ENCODE results near the gene TBX3. TPM values are rescaled to one million over a fixed set of nuclear protein-coding genes. Genes with fewer than 3 reads are reported as not detected.

Gene TBX3
- total RNA-seq, 1 donor from 2014 or later, result 2.0 TPM

DNA sequence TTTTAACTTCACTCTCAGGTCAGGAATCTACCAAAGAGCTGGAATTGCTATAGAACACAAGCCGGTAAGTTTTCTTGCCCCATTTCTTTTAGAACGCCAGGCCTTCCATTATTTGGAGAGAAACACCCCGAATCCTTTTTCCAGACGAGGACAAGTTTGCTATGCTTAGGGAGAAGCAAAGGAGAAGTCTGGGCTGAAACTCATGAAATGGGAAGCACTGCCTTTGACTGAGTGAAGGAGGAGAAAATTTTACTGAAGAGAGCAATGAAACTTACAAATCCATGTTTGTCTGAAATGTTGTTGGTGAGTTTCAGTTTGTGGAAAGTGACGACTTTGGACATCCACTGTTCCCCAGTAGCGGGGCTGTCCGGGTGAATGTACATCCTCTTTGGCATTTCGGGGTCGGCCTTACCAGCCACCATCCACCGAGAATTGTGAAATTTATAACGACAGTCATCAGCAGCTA is 3.3 kb downstream of the TBX3 start:
- H2AFZ ChIP-seq (ENCODE audit: low read depth, low read length), result no peak overlapping the region
- no peak overlapping the region for H3K27ac Mint-ChIP-seq (ENCODE audit: unreplicated experiment)
- peaks cover 93% of the 10 kb centered on the region for H3K27me3 Mint-ChIP-seq (ENCODE audit: low read depth, unreplicated experiment)
- H3K79me2 ChIP-seq (ENCODE audit: insufficient read depth, low read length), result peaks cover 82% of the 10 kb centered on the region
- peaks cover 19% of the 10 kb centered on the region for H3K4me1 ChIP-seq (ENCODE audit: insufficient read depth, low read length)
- DNase-seq (ENCODE audit: low read depth), result no peak
- H3K9me3 Mint-ChIP-seq (ENCODE audit: unreplicated experiment), result peaks cover 17% of the 10 kb centered on the region
- peak overlapping the region; percentile 93 for H3K4me2 ChIP-seq (ENCODE audit: low read length)
- TF ChIP-seq CTCF (IDR thresholded peaks at IDR 0.05; ENCODE audit: insufficient read depth, low read depth, low read length) (no peak), EZH2 (IDR thresholded peaks at IDR 0.05; ENCODE audit: insufficient read depth, low read length) (no peak)
- peaks cover 47% of the 10 kb centered on the region for H4K20me1 ChIP-seq (ENCODE audit: insufficient read depth, low read length)
- H3K4me3 Mint-ChIP-seq (ENCODE audit: unreplicated experiment), result no peak overlapping the region
- H3K4me1 Mint-ChIP-seq (ENCODE audit: low read depth, unreplicated experiment), result peaks cover 3% of the 10 kb centered on the region
- H3K4me3 ChIP-seq (ENCODE audit: insufficient read depth, low read depth, low read length), result peak overlapping the region; percentile 95
- H3K27ac ChIP-seq (ENCODE audit: low read depth, low read length), result peak overlapping the region; percentile 71
- no peaks in the 10 kb centered on the region for H3K27me3 ChIP-seq (ENCODE audit: insufficient read depth, low read length)
- peaks cover 13% of the 10 kb centered on the region for H3K36me3 ChIP-seq (ENCODE audit: insufficient read depth, low read length)
- no peaks in the 10 kb centered on the region for H3K9me3 ChIP-seq (ENCODE audit: insufficient read depth, low read depth, low read length)
- peak overlapping the region; percentile 98 for H3K9ac ChIP-seq (ENCODE audit: low read length)
- peaks cover 4% of the 10 kb centered on the region for H3K36me3 Mint-ChIP-seq (ENCODE audit: low read depth, unreplicated experiment)
- FAIRE-seq, result no peak

DNA sequence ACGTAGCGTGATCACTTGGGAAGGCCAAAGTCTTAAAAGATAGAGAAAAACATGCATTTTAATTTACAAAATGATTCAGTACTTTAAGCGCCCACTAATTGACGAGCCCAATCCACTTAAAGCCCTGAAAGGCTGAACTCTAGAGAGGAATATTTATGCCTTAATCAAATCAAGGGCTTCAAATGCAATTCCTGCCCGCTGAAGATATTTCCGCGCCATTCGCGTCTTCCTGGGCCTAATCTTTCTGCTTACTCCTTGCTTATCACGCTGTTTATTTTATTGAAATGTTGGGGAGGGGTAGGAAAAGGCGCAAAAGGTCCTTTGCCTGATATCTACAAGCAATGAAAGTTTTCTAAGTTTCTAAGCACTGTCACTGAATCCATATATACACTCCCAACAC is 4.0 kb downstream of the TBX3 start:
- Histone ChIP-seq H3K4me1 (ENCODE audit: insufficient read depth, low read length) (peaks cover 12% of the 10 kb centered on the region), H3K4me2 (ENCODE audit: low read length) (peak overlapping the region; percentile 93), H3K27me3 (ENCODE audit: insufficient read depth, low read length) (no peaks in the 10 kb centered on the region), H2AFZ (ENCODE audit: low read depth, low read length) (no peak overlapping the region), H3K9me3 (ENCODE audit: insufficient read depth, low read depth, low read length) (no peaks in the 10 kb centered on the region), H3K4me3 (ENCODE audit: insufficient read depth, low read depth, low read length) (peak overlapping the region; percentile 95), H3K36me3 (ENCODE audit: insufficient read depth, low read length) (peaks cover 15% of the 10 kb centered on the region), H4K20me1 (ENCODE audit: insufficient read depth, low read length) (peaks cover 47% of the 10 kb centered on the region), H3K79me2 (ENCODE audit: insufficient read depth, low read length) (peaks cover 89% of the 10 kb centered on the region), H3K27ac (ENCODE audit: low read depth, low read length) (peak overlapping the region; percentile 71), H3K9ac (ENCODE audit: low read length) (peak overlapping the region; percentile 98)
- peaks cover 2% of the 10 kb centered on the region for H3K4me1 Mint-ChIP-seq (ENCODE audit: low read depth, unreplicated experiment)
- DNase-seq (ENCODE audit: low read depth), result no peak
- TF ChIP-seq CTCF (IDR thresholded peaks at IDR 0.05; ENCODE audit: insufficient read depth, low read depth, low read length), result no peak
- no peak for TF ChIP-seq EZH2 (IDR thresholded peaks at IDR 0.05; ENCODE audit: insufficient read depth, low read length)
- H3K36me3 Mint-ChIP-seq (ENCODE audit: low read depth, unreplicated experiment), result peaks cover 4% of the 10 kb centered on the region
- H3K4me3 Mint-ChIP-seq (ENCODE audit: unreplicated experiment), result no peak overlapping the region
- H3K9me3 Mint-ChIP-seq (ENCODE audit: unreplicated experiment), result peaks cover 17% of the 10 kb centered on the region
- FAIRE-seq, result no peak
- peaks cover 93% of the 10 kb centered on the region for H3K27me3 Mint-ChIP-seq (ENCODE audit: low read depth, unreplicated experiment)
- no peak overlapping the region for H3K27ac Mint-ChIP-seq (ENCODE audit: unreplicated experiment)

DNA sequence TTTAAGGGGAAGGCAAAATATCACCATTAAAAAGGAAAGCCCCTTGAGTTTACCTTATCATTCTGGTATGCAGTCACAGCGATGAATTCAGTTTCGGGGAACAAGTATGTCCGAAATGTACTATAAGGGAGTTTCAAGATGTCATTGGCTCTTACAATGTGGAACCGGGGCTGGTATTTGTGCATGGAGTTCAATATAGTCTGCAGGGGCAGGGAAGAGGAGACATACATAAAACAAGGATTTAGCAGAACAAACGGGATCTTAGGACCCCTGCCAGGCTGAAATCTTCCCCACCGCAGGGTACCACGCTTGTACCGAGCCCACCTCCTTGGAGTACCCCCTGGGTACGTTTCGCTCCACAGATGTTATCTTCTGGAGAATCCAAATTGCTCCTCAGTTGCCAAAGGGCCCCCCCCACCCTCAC is 4.5 kb downstream of the TBX3 start:
- peak overlapping the region; percentile 93 for H3K4me2 ChIP-seq (ENCODE audit: low read length)
- peaks cover 17% of the 10 kb centered on the region for H3K9me3 Mint-ChIP-seq (ENCODE audit: unreplicated experiment)
- H3K4me1 ChIP-seq (ENCODE audit: insufficient read depth, low read length), result peaks cover 9% of the 10 kb centered on the region
- H3K27ac Mint-ChIP-seq (ENCODE audit: unreplicated experiment), result no peak overlapping the region
- H3K36me3 Mint-ChIP-seq (ENCODE audit: low read depth, unreplicated experiment), result peaks cover 4% of the 10 kb centered on the region
- H3K4me1 Mint-ChIP-seq (ENCODE audit: low read depth, unreplicated experiment), result no peaks in the 10 kb centered on the region
- H3K4me3 ChIP-seq (ENCODE audit: insufficient read depth, low read depth, low read length), result peak overlapping the region; percentile 95
- H3K9me3 ChIP-seq (ENCODE audit: insufficient read depth, low read depth, low read length), result no peaks in the 10 kb centered on the region
- no peak overlapping the region for H3K4me3 Mint-ChIP-seq (ENCODE audit: unreplicated experiment)
- H3K27me3 Mint-ChIP-seq (ENCODE audit: low read depth, unreplicated experiment), result peaks cover 95% of the 10 kb centered on the region
- peak overlapping the region; percentile 71 for H3K27ac ChIP-seq (ENCODE audit: low read depth, low read length)
- peaks cover 94% of the 10 kb centered on the region for H3K79me2 ChIP-seq (ENCODE audit: insufficient read depth, low read length)
- H3K9ac ChIP-seq (ENCODE audit: low read length), result peak overlapping the region; percentile 98
- no peak for FAIRE-seq
- no peak for DNase-seq (ENCODE audit: low read depth)
- H2AFZ ChIP-seq (ENCODE audit: low read depth, low read length), result no peak overlapping the region
- H3K27me3 ChIP-seq (ENCODE audit: insufficient read depth, low read length), result no peaks in the 10 kb centered on the region
- peaks cover 47% of the 10 kb centered on the region for H4K20me1 ChIP-seq (ENCODE audit: insufficient read depth, low read length)
- TF ChIP-seq CTCF (IDR thresholded peaks at IDR 0.05; ENCODE audit: insufficient read depth, low read depth, low read length), result no peak
- TF ChIP-seq EZH2 (IDR thresholded peaks at IDR 0.05; ENCODE audit: insufficient read depth, low read length), result no peak
- peaks cover 17% of the 10 kb centered on the region for H3K36me3 ChIP-seq (ENCODE audit: insufficient read depth, low read length)
